GM19463 (cell line): Measurements from ENCODE around the gene SPINT2.
"Not testable (repeated sequence)": the region's sequence is repeated elsewhere in the genome, so short reads cannot be mapped to it uniquely, and the experiment has no call there.

Source experiments
- ATAC-seq: cut with Tn5 transposase; IDR thresholded peaks from one replicate; pipeline ENCODE4 v1.9.1; 2021; ENCODE audit warnings: mild to moderate bottlenecking, moderate library complexity; ENCODE audit not compliant: unreplicated experiment

The SPINT2 gene, protein sequence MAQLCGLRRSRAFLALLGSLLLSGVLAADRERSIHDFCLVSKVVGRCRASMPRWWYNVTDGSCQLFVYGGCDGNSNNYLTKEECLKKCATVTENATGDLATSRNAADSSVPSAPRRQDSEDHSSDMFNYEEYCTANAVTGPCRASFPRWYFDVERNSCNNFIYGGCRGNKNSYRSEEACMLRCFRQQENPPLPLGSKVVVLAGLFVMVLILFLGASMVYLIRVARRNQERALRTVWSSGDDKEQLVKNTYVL

DNA sequence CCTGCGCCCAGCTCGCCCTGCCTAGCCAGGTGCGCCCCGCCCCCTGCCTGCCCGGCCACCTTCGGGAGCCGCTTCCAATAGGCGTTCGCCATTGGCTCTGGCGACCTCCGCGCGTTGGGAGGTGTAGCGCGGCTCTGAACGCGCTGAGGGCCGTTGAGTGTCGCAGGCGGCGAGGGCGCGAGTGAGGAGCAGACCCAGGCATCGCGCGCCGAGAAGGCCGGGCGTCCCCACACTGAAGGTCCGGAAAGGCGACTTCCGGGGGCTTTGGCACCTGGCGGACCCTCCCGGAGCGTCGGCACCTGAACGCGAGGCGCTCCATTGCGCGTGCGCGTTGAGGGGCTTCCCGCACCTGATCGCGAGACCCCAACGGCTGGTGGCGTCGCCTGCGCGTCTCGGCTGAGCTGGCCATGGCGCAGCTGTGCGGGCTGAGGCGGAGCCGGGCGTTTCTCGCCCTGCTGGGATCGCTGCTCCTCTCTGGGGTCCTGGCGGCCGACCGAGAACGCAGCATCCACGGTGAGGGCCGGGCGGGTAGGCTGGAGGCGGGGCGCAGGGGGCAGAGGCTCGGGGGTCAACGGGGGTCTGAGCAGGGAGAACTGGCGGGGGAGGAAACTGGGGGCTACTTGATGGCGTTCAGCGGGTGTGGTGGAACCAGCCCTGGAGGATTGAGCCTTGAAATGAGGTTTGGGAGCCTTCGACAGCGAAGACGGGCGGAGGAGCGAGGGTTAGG lies at the start of gene SPINT2:
Gene SPINT2 (plus strand): TSS at position 88 of the 727 bp plus-strand sequence. CDS start 320 bp downstream, at position 408.
- no peak for ATAC-seq

DNA sequence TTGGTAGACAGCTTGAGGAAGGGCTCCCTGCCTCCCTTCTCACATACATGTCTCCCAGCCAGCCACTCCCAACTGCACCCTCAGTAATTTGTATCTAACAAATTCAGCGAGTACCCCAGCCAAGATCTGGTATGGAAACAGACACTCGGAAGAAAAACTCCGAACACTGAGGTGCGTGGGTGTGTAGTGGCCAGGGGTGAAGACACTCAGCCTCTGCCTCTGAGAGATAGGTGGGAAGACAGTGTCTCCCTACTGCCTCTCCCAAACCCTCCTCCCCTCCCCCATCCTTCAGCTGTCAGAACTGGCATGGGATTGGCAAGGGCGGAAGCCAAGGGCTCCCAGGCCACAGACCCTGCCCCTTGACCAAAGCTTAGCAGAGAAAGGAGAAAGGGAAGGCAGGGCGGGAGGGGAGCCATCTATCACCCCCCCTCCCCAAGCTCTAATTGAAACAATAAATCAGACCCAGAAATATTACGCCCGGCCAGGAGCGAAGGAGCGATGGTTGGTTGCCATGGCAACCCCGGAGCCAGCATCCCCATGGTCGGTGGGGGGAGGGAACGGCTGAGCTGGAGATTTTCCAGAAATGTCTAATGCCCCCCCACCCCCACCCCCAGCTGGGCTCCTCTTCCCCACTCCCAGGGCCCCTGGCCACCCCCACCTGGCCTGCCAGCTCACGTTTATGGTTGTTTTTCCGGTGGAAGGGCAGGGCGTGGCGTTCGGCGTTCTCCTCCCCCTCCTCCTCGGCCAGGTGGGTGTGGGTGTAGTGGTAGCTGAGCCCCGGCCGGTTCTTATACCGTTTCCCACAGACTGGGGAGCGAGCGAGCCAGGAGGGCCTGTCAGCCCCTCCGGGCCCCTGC lies 47.4 kb upstream of the SPINT2 start:
- ATAC-seq = no peak

DNA sequence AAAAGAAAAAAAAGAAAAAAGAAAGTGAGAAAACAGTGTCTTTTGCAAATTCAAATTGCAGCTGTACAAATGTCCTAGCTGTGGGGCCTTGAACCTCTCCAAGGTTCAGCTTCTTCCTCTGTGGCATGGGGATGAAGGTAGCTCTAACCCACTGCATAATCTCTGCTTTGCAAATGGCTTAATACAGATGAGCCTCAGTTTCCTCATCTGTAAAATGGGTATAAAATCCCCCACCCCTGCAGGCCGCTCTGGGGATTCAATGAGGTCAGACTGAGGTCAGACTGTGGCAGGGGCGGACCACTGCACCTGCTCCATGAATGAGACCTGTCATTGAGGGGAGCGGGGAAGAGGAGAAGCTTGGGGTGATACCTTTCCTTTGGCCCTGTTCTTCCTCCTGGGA lies 46.2 kb upstream of the SPINT2 start:
- no peak for ATAC-seq

DNA sequence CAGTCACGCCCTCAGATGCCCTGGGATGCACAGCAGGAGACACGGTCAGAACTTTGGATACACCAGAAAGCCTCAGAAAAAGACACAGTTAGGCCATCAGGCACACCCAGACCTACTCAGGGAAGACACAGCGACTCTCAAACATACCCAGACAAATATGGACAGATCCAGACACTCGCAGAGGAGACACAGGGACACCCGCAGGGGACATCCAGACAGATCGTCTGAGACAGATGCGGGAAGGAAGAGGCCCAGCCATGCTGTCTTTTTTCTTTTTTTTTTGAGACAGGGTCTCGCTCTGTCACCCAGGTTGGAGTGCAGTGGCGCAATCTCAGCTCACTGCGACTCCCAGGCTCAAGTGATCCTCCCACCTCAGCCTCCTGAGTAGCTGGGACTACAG lies 45.2 kb upstream of the SPINT2 start:
- no peak for ATAC-seq

DNA sequence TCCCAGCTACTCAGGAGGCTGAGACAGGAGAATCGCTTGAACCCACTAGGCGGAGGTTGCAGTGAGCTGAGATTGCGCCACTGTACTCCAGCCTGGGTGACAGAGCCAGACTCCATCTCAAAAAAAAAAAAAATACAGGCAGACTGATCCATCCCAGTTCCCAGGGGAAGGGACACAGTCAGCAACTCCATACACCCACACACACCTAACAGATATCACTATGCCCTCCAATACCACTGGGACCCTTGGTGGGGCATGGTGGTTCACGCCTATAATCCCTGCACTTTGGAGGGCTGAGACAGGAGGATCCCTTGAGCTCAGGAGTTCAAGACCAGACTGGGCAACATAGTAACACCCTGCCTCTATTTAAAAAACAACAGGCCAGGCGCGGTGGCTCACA lies 43.0 kb upstream of the SPINT2 start:
- no peak for ATAC-seq

DNA sequence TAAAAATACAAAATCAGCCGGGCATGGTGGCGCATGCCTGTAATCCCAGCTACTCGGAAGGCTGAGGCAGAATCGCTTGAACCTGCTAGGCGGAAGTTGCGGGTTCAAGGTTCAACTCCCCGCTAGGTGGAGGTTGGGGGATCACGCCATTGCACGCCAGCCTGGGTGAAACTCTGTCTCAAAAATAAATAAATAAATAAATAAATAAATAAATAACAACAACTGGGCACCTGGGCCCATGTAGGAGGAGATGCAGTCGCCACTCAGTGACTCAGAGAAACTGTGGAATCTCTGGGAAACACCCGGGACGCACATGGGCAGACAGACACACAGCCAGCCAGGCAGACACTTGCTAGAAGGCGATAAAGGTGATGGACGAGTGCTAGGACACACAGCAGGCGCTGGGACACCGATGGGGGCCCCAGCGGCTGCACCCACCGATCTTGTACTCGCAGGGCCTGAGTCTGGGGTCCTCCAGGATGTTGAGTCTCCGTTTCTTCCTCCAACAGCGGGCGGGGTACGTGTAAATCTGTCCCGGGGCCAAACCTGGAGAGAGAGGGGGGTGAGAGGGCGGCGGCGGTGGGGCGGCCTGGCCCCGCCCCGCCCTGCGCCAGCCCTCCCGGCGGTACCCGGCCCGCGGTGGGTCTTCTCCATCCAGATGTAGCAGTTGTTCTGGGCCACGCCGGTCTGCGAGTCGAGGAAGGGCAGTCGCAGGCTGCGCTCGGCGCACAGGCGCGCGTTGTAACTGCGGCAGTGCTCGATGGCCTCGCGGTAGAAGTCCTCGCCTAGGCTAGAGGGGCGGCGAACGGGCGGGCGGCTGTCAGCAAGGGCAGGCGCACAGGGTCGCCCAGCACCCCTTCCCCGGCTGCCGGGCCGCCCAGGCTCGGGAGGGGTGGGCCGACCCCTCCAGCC lies 42.2 kb upstream of the SPINT2 start:
- ATAC-seq = no peak

DNA sequence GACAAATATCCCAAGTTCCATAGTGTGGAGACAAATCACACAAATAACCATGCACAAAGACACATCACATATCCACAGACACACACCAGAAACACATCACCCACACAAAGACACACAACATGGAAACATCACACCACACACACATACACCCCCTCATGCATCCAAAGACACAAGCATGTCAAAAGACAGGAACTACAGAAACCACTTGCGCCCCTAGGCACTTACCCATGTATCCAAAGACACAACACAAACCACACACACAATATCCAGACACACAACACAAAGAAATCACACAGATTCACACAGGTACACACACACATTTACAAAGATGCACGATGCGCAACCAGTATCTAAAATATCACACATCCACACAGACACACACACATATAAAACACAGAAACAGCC lies 41.3 kb upstream of the SPINT2 start:
- no peak for ATAC-seq

DNA sequence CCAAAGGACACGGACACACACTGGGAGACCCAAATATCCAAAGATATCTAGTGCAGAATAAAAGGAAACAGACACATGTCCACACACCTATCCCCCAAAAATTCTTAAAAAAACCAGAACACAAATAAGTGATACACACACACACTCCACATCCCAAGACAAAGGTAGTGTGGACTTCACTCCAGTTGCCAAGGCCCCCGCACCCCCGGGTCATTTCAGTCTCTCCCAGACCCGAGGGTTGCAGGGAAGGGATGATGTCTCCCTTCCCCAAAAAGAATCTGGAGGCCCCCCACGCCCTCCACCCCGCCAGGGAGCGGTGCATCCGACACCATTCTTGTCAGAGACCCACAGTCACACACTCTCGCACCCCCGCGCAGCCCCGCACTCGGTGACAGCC lies 40.8 kb upstream of the SPINT2 start:
- ATAC-seq = no peak

DNA sequence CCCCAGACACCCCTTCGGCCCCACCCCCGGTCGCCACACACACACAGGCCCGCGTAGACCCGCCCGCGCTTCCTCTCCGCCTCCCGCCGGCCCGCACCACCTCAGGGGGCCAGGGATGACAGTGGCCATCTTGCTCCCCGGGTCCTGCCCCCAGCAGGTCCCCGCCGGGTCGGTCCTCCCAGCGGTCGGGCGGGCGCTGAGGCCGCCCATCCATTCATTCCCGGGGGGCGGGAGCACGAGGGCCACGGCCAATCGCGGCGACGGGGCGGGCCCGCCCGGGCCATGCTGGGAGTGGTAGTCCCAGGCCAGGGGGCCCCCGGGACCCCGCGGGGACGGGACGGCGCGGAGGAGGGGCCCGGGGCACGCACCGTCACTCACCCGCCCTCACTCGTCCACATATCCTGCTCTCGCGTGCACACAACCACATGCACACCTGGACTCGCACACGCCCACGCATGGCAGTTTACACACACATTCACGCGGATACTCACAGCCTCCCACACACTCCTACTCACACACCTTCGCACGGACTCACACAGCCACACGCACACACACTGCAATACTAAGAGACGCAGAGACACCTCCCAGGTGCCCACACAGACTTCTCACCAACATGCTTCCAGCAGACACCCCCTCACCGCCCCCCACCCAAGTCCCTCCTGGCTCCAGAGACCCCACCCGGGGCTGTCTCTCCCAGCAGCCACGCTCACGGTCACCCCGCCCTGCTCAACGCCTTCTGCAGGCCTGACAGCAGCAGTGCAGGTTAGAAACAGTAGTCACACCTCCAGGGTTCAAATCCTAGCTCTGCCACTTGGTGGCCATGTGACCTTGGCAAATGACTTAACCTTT lies 40.1 kb upstream of the SPINT2 start, which contains the start of gene DPF1:
Gene DPF1 (minus strand): TSS at position 209 of the 849 bp plus-strand sequence. CDS start 80 bp downstream, at position 129.
- ATAC-seq = peak; percentile 90

DNA sequence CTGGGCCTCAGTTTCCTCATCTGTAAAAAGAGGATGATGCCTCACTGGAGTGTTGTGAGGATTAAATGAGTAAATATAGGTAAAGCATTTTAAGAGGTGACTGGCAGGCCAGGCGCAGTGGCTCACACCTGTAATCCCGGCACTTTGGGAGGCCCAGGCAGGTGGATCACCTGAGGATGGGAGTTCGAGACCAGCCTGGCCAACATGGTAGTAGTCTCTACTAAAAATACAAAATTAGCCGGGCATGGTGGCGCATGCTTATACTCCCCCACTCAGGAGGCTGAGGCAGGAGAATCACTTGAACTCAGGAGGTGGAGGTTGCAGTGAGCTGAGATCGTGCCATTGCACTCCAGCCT lies 39.5 kb upstream of the SPINT2 start:
- not testable (repeated sequence) for ATAC-seq

DNA sequence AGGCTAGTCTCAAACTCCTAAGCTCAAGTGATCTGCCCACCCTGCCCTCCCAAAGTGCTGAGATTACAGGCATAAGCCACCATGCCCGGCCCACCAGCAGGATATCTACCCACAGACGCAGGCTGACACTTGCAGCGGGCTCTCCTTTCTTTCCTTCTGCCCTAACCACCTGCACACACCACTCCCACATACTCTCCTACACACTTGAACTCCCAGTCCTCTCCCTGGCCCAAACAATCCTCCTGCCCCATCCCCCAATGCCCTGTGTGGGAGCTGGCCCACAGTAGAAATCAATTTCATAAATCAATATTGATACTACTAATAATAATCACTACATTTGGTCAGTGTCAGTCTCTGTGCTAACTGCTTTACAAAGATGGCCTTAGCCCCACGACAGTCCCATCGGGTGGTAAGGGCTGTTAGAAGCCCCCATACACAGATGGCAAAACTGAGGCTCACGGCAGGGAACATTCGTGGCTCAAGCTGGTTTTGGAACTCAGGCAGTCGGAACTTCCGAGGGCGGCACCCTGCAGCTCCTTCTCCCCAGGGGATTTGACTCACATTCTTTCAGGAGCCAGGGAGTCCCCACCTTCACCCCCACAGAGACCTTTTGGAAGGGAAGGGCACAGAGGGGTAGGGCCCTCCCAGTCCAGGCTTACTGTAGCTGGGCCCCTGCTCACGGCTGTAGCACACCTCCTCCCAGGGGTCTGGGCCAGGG lies 36.9 kb upstream of the SPINT2 start:
- no peak for ATAC-seq

DNA sequence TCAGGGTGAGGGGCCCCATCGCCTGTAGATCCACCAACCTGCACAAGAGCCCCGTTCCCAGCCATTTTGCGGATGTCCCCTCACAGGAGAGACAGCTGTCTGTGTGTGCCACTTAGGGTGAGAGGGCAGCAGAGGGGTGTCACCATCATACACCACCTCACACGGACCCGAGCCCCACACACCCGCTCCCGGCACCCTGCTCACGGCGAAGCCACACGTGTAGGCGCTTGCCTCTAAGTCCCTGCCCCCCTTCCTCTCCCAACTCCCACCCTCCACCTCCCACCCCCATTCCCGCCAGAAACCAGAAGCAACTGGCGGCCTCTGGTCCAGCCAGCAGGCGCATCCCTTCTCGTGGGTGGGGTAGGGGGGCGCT lies 36.4 kb upstream of the SPINT2 start:
- ATAC-seq = no peak

DNA sequence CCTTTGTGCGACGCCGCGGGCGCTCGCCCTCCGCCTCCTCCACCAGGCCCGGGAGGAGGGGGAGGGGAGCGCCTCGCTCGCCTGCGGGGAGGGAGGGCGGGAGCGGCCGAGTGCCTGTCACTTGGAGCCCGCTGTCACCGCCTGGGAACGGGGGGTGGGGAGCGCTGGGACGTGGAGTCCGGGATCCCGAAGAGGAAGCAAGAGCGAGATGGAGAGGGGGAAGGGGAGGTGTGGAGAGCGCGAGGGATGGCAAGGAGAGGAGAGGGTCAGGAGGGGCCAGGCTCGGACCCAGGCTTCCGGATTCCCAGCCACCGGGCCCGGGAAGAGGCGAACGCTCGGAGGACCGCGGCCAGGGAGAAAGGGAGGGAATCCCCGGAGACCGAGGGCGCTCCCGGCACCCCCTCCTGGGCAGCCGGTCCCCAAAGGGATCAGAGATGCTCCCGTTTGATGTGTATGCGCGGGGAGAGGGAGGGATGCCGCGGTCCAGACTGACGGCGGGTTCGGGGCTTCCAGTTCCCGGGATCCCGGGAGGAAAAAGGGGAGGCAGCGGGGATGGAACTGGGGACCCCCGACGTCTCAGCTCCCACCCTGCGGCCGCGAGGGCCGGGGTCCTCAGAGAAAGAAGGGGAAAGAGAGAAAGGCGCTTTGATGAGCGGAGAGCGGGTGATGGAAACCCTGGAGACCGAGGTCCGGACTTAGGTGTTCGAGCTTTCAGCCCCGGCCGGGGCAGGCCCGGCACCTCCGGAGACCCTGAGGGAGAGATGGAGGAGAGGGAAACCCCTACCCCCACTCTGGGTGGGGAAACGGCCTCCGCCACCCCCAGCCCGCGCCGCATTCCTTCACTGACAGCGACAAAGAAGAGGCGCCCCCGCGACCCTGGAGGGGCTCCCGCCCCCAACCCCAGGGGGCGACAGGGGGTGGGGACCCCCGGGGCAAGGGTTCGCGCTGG lies 35.6 kb upstream of the SPINT2 start:
- ATAC-seq = no peak

DNA sequence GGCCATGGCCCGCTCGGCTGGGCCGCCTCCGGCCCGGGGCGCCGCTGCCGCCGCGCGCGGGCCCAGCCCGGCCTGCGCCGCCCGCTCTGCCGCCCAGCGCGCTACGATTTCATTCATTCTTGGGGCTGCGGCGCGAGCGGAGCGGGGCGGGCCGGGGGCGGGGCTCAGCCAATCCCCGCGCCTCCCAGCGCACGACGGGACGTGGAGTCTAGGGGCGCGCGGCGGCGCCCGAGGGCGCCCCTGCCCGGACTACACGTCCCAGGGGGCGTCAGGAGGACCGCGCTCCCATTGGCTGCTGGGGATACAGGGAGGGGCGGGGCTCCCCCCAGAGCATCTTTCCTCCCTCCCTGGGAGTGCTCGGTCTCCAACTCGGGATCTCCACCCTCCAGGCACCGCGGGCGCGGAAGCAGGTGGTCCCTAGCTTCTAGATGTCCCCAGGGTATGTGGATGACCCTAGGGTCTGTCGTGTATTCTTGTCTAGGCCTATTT lies 34.7 kb upstream of the SPINT2 start:
- no peak for ATAC-seq

DNA sequence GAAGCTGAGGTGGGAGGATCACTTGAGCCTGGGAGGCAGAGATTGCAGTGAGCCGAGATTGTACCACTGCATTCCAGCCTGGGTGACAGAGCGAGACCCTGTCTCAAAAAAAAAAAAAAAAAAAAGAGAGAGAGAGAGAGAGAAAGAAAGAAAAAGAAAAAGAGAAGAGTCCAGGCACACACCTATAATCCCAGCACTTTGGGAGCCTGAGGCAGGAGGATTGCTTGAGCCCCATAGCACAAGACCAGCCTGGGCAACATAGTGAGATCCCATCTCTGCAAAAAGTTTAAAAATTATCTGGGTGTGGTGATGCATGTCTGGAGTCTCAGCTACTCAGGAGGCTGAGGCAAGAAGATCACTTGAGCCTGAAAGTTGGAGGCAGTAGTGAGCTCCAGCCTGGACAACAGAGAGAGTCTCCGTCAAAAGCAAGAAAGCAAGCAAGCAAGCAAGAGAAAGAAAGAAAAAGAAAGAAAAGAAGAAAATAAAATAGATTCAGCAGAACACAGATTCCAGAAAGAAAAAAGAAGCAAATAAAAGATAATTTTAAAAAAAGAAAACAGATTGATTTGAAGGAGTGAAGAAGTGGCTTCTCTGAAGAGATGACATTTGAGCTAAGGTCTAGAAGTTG lies 33.8 kb upstream of the SPINT2 start:
- ATAC-seq = not testable (repeated sequence)

DNA sequence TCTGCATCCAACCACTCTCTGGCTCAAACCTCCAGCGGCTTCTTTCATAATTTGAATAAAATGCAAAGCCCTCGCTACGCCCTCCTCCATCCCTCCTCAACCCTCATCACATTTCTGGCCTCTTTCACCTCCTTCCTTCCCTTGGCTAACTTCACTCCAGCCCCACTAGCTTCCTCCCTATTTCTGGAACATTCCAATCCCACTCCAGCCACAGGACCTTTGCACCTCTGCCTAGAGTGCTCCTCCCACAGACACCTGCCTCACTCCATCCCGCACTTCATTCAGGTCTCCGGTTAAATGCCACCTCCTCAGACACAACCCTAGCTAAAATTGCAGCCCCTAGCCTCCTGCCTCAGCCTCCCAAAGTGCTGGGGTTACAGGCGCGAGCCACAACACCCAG lies 32.5 kb upstream of the SPINT2 start:
- ATAC-seq = no peak

DNA sequence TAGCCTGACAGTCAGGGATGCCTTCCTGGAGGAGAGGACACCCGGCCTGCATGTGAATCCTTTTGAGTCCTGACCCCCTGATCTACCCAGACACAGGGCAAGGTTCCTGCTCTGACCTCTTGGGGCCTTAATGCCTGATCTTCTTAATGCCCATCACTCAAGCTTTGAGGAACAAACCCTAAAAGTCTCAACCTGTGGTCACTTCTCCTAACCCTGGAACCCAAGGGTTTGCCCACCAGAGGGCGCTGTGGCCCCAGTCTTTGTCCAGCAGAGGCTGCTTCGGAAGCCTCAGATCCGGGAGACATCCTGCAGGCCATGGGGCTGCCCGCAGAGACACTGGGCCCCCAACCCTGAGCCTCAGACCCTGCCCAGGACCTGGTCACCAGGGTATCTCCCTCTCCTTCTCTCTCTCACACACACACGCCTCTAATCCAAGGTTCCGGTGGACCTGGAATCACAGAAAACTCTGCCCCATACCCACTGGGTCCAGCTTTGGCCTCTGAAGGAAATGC lies 30.6 kb upstream of the SPINT2 start:
- ATAC-seq = no peak
